ENCODE results near the gene TEX51.

The TEX51 gene

GRCh38 chr2:126879348-126880298, 19.1 kb upstream of the TEX51 start:
- DNase-seq: no peak

GRCh38 chr2:126880324-126880723, 18.4 kb upstream of the TEX51 start:
- no peak for DNase-seq

GRCh38 chr2:126880817-126881216, 17.9 kb upstream of the TEX51 start:
- no peak for DNase-seq

- DNase-seq: no peak
These were observed 17.1 kb upstream of the TEX51 start for GRCh38 chr2:126881591-126881990.

DNA sequence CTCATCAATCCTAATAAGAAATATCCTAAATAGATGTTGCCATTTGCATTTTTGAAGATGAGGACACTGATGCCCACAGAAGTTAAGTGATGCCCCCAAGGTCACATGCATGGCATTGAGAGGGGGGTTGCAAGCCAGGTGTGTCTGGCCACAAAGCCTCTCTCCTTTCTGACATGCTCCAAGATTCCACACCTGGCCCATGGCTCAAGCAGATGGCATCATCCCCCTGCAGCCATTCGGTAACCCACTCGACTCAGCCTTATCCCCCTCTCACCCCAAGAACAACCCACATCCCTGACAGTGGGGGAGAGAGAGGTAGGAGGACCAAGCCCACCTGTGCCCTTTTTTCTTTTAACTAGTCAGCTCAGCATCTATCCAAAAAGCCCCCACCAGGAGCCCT, 16.5 kb upstream of the TEX51 start:
- DNase-seq: no peak

DNA sequence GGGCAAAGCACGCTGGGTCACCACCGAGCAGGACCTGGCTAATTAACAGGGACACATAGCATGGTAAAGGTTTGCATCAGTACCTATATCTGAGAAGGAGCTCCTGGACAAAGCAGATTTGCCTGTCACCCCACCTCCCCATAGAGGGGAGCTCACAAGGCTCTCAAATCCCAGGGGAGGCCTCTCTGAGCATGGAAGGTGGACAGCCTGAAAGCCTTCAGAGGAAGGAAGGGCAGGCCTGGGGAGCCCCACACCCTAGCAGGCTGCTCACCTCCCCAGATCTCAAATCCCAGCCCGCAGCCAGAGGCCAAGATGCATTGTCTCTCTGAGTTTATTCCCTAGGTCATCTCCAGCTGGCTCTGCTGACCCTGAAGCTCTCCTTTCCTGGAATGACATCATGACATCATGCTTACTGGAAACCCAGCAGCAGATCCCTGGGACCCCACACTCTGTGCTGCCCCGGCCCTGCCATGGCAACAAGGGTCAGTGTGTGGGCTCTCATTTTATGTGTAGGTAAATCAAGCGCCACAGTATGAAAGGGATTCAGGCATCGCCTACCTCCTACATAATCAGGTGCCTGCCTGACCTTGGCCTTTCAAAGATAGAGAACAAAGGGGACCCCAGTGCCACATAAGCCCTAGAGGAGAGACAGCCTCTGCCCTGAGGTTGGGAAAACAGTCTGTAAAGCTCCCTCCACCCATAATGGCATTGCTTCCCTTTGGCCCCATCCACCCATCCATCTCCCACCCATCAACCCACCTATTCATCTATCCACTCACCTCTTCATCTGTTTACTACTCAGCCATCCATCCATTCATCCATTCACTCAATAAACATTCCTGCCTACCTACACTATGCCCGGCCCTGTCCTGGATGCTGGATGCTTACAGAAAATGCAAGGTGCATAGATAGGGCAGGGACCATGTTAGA, 15.7 kb upstream of the TEX51 start:
- no peak for DNase-seq

DNA sequence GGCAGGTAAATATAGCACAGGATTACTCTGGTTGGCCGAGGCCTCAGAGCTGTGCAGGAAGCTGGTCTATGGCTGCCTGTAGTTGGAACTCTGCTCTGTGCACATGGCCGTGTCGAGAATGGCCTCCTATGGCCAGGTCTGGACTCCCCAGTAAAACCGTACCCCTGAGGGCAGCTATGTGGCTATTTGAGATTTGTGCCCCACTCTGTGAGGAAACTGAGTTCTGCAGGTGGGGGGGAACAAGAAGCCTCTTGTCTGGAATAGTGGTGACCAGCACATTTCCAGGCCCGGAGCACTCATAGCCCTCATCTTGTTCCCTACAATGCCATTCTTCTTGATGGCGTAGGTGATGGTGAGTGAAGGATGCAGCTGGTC, 15.0 kb upstream of the TEX51 start:
- DNase-seq: no peak

GRCh38 chr2:126884861-126885750, 13.6 kb upstream of the TEX51 start:
- no peak for DNase-seq

DNA sequence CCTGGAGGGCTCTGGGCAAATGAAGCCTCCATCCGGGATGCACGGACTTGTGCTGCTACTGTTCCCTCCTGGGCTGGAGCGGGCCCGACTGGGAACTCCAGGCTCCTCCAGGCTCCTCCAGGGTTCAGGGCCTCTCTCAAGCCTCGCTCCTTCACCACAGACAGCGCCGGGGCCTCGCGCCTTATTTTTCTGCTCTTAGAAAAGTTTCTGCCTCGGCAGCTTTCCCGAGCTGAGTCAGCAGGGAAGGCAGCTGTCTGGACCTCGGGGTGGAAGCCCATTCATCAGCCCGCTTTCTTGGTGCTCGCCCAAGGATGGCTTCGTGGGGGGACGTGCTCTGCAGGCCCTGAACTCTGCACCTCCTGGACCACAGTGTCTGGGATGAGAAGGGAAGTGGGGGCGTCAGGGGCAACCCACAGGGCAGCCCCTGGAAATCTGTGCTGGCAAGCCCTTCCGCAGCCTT, 12.9 kb upstream of the TEX51 start:
- no peak for DNase-seq

- DNase-seq: no peak
These were observed 12.3 kb upstream of the TEX51 start for GRCh38 chr2:126886211-126886915.

GRCh38 chr2:126886916-126887280, 11.8 kb upstream of the TEX51 start:
- DNase-seq: no peak

GRCh38 chr2:126887506-126887905, 11.2 kb upstream of the TEX51 start:
- no peak for DNase-seq

DNA sequence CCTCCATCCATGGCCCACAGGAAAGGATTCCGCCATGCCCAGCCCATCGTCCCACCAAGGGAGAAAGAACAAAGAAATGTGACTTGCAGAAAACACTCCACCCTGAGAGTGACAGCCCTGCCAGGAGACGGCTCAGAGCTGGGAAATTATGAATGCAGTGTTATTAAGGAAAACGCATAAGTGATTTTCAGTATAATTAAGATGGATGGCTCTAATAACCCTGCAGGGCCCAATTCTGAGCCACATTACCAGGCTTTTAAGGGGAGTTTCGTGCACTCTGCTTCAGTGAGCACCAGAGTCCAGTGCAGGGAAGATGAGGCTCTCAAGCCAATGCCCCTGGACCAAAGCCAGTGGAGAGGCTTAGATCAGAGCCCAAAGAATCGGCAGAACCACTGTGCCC, 10.6 kb upstream of the TEX51 start:
- DNase-seq: no peak

- DNase-seq: no peak
These were observed 9.6 kb upstream of the TEX51 start for GRCh38 chr2:126889071-126889470.

DNA sequence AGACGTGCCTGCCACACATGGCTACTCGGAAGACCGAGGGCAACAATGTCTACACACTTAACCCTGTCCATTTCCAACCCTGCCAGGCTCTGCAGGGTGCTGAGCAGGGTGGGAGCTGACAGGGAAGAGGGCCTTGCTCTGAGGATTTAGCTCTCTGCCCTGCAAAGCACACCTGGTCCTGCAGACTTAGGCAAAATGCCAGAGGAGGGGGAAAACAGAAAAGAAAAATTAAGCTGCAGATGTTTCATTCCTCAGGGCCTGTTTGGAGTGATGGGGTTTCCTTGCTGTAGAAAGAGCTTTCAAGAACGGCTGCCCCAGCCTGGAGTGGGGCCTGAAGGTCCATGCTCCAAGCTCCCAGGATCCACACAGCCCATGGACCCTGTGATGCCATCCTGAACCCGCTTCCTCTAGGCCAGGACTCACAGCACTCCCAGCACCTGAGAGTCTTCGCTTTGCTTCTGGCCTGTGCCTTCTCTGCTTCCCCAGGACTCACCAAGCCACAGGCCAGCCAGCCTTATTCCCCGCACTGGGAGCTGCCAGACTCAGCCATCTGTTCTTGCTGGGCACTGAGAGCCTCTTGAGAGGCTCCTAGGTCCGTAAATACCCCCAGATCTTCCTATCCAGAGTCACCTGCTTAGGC, 9.1 kb upstream of the TEX51 start:
- DNase-seq: no peak

DNA sequence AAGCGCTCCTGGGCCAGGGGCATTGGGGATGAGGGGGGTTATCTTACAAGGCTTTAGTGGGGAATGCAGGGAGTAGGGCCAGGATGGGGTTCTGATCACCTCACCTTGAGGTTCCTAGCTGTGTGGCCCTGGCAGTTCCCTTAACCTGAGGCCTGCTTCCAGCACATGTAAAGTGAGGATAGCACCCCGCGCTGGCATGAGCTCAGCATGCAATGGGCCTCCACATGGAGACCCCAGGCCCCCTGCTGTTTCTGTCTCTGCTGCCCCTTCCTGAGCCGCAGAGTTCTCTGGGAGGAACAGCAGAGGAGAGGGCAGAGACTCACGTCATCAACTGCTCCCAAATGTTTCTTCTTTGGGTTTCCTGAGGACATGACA, 8.6 kb upstream of the TEX51 start:
- no peak for DNase-seq

DNA sequence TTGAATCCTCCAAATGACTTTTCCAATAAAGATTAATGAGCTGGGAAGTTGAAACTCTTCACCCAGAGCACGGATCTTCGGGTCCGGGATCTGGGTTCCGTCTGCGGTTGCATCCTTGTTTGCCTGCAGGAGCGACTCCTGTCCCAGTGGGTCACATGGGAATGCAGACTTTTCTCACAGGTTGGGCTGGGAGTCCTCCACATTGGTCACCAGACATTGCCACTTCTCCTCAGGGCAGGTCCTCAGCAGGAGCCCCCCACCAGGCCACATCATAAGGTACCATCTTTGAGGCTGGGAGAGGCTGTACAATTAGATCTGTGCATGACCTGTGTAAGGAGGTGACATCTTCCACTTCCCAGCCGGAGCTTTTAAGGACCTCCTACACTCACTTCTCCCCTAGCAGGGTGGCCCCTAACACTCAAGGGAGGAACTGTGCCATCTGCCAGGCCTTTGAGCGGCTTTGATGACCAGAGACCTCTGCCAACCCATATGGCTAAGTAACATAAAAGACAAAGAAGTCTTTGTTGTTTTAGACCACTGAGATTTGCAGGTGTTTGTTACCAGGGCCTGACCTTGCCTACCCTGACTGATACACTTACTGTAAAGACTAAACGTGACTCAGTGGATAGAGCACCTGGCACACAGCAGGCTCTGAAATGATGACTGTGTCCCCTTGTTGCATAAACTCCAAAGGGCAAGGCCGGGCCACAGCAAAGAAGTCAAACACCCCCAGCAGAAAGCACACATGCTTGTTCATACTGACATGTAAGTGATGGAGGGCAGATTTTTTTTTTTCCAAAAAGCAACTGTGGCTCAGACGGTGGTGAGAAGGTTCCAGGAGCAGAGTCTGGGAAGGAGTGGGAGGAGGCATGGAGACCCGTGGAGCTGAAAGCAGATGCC, 7.9 kb upstream of the TEX51 start:
- DNase-seq: no peak

GRCh38 chr2:126891681-126892500, 6.8 kb upstream of the TEX51 start:
- no peak for DNase-seq

DNA sequence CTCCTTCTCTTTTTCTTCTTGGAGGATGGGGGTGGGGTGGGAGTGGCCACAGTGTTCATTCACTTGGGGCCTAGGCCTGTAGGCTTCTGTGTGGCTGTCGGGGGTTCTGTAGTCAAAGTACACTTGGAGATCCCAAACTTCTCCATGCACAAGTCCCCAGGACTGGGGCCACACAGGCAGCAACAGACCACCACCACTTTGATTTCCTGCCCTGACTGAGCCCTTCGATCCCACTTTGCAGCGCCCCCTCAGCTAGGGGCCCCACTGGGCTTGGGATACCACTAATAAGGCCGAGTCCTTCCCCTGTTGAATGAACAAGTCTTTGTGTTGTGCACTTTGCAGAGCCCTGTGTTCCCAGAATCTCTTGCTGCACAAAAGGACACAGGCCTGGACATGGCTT, 5.5 kb upstream of the TEX51 start:
- DNase-seq: no peak

- DNase-seq: no peak
These were observed 5.1 kb upstream of the TEX51 start for GRCh38 chr2:126893606-126894005.
